ENCODE measurements around the gene NNMT. TPM values are rescaled to one million over a fixed set of nuclear protein-coding genes. Genes with fewer than 3 reads are reported as not detected.

Gene NNMT
- total RNA-seq, 2 donors from 2014 or later = 59.3 to 63.2 TPM

GRCh38 chr11:114343493-114343892 lies 47.3 kb downstream of the NNMT start:
- no peak for TF ChIP-seq POLR2A (IDR thresholded peaks at IDR 0.05)
- TF ChIP-seq POLR2AphosphoS5 (IDR thresholded peaks at IDR 0.05) = no peak
- no peak for TF ChIP-seq CTCF (IDR thresholded peaks at IDR 0.05)
- Histone ChIP-seq H3K4me3 (no peak overlapping the region), H3K9me3 (no peaks in the 10 kb centered on the region), H3K4me1 (replicated peaks) (no peaks in the 10 kb centered on the region), H3K27me3 (replicated peaks; ENCODE audit: insufficient read depth) (no peaks in the 10 kb centered on the region), H3K36me3 (no peaks in the 10 kb centered on the region), H3K27ac (no peak overlapping the region)
- no peak for DNase-seq (ENCODE audit: low spot score)
- WGBS = 87% methylated on average over 4 of the region's 4 CpGs
- intact Hi-C loops (cut with DNase I) = loop anchor here (5.0 kb wide), 1 partner anchor 269 kb away; no protein-coding TSS in a partner anchor

GRCh38 chr11:114344494-114344893 lies 48.3 kb downstream of the NNMT start:
- DNase-seq (ENCODE audit: low spot score) = no peak
- H3K4me1 ChIP-seq (replicated peaks) = no peaks in the 10 kb centered on the region
- no peaks in the 10 kb centered on the region for H3K9me3 ChIP-seq
- 77% methylated on average over 4 of the region's 4 CpGs for WGBS
- H3K27ac ChIP-seq = no peak overlapping the region
- H3K4me3 ChIP-seq = no peak overlapping the region
- H3K27me3 ChIP-seq (replicated peaks; ENCODE audit: insufficient read depth) = no peaks in the 10 kb centered on the region
- no peaks in the 10 kb centered on the region for H3K36me3 ChIP-seq
- intact Hi-C loops (cut with DNase I) = loop anchor here (5.0 kb wide), 1 partner anchor 268 kb away; no protein-coding TSS in a partner anchor
- TF ChIP-seq POLR2AphosphoS5 (IDR thresholded peaks at IDR 0.05) = no peak
- no peak for TF ChIP-seq POLR2A (IDR thresholded peaks at IDR 0.05)
- TF ChIP-seq CTCF (IDR thresholded peaks at IDR 0.05) = no peak

GRCh38 chr11:114345575-114346222 lies 49.5 kb downstream of the NNMT start:
- Histone ChIP-seq H3K9me3 (no peaks in the 10 kb centered on the region), H3K27me3 (replicated peaks; ENCODE audit: insufficient read depth) (no peaks in the 10 kb centered on the region), H3K4me3 (no peak overlapping the region), H3K27ac (no peak overlapping the region), H3K36me3 (no peaks in the 10 kb centered on the region), H3K4me1 (replicated peaks) (no peaks in the 10 kb centered on the region)
- TF ChIP-seq POLR2A (IDR thresholded peaks at IDR 0.05) (no peak), POLR2AphosphoS5 (IDR thresholded peaks at IDR 0.05) (no peak)
- 86% methylated on average over 3 of the region's 3 CpGs for WGBS
- no peak for DNase-seq (ENCODE audit: low spot score)
- intact Hi-C loops (cut with DNase I) = no loop called here

GRCh38 chr11:114346709-114347141 lies 50.5 kb downstream of the NNMT start:
- intact Hi-C loops (cut with DNase I) = no loop called here
- H3K4me3 ChIP-seq = no peak overlapping the region
- WGBS = 66% methylated on average over 4 of the region's 4 CpGs

More at GRCh38 chr11:114346709-114347141, 50.5 kb downstream of the NNMT start:
- Histone ChIP-seq H3K27ac (no peak overlapping the region), H3K36me3 (no peaks in the 10 kb centered on the region), H3K4me1 (replicated peaks) (no peaks in the 10 kb centered on the region), H3K9me3 (no peaks in the 10 kb centered on the region), H3K27me3 (replicated peaks; ENCODE audit: insufficient read depth) (no peaks in the 10 kb centered on the region)
- no peak for DNase-seq (ENCODE audit: low spot score)
- TF ChIP-seq POLR2AphosphoS5 (IDR thresholded peaks at IDR 0.05) = no peak
- TF ChIP-seq POLR2A (IDR thresholded peaks at IDR 0.05) = no peak
- TF ChIP-seq CTCF (IDR thresholded peaks at IDR 0.05) = no peak

All from prostate gland (tissue), 2 donors.